ENCODE data around the gene PPP2R2D. TPM values are rescaled to one million over a fixed set of nuclear protein-coding genes. Genes with fewer than 3 reads are reported as not detected.

Gene PPP2R2D
- total RNA-seq, 1 experiment from 2014 or later, result 33.2 TPM

GRCh38 chr10:131868436-131868835 is 32.4 kb upstream of the PPP2R2D start (continued):
- TF ChIP-seq RELA (CRISPR knock-in tag; IDR thresholded peaks at IDR 0.05; ENCODE audit: borderline replicate concordance), result no peak

- Mint-ChIP-seq H3K9me3 (peaks cover 12% of the 10 kb centered on the region), H3K27ac (no peak overlapping the region), H3K4me3 (no peak overlapping the region), H3K27me3 (ENCODE audit: low read depth) (no peaks in the 10 kb centered on the region), H3K36me3 (peaks cover 4% of the 10 kb centered on the region), H3K4me1 (no peaks in the 10 kb centered on the region)
- ChIA-PET CTCF (interaction anchor here (1.6 kb wide), 1 partner anchor 8 kb away, joined by 4 read pairs; no protein-coding TSS in a partner anchor), POLR2A (no interaction called here)
- no peak for ATAC-seq
- TF ChIP-seq ZNF396 (CRISPR knock-in tag; IDR thresholded peaks at IDR 0.05; ENCODE audit: borderline replicate concordance), result no peak
- no peak for TF ChIP-seq ZNF281 (CRISPR knock-in tag; IDR thresholded peaks at IDR 0.05)
- TF ChIP-seq MYBL2 (CRISPR knock-in tag; IDR thresholded peaks at IDR 0.05), result no peak
- no peak for DNase-seq (ENCODE audit: low spot score)
These were observed 31.5 kb upstream of the PPP2R2D start for GRCh38 chr10:131869344-131869743.

- no peaks in the 10 kb centered on the region for H3K27me3 Mint-ChIP-seq (ENCODE audit: low read depth)
- no peak for ATAC-seq
- no peak overlapping the region for H3K27ac Mint-ChIP-seq
- DNase-seq (ENCODE audit: low spot score), result no peak
- peaks cover 12% of the 10 kb centered on the region for H3K9me3 Mint-ChIP-seq
- no peak for TF ChIP-seq ZNF317 (CRISPR knock-in tag; IDR thresholded peaks at IDR 0.05; ENCODE audit: borderline replicate concordance, low read depth)
- TF ChIP-seq HMGXB4 (CRISPR knock-in tag; IDR thresholded peaks at IDR 0.05), result no peak
- no peak for TF ChIP-seq CDX4 (CRISPR knock-in tag; IDR thresholded peaks at IDR 0.05; ENCODE audit: borderline replicate concordance)
- TF ChIP-seq GTF2I (CRISPR knock-in tag; conservative IDR thresholded peaks at IDR 0.05), result no peak
- TF ChIP-seq ERG (CRISPR knock-in tag; IDR thresholded peaks at IDR 0.05), result no peak
- no peak for TF ChIP-seq EMX1 (CRISPR knock-in tag; IDR thresholded peaks at IDR 0.05)
- TF ChIP-seq ZNF512 (CRISPR knock-in tag; IDR thresholded peaks at IDR 0.05; ENCODE audit: borderline replicate concordance), result no peak
- TF ChIP-seq CREB1 (CRISPR knock-in tag; IDR thresholded peaks at IDR 0.05), result no peak
- no peak for TF ChIP-seq ZMAT4 (CRISPR knock-in tag; IDR thresholded peaks at IDR 0.05)
- no peak for TF ChIP-seq NR1H2 (CRISPR knock-in tag; IDR thresholded peaks at IDR 0.05)
- TF ChIP-seq ZNF138 (CRISPR knock-in tag; conservative IDR thresholded peaks at IDR 0.05), result no peak
- no peak for TF ChIP-seq ZNF416 (CRISPR knock-in tag; IDR thresholded peaks at IDR 0.05)
- TF ChIP-seq KAT7 (CRISPR knock-in tag; IDR thresholded peaks at IDR 0.05; ENCODE audit: borderline replicate concordance), result no peak
- TF ChIP-seq RELA (CRISPR knock-in tag; IDR thresholded peaks at IDR 0.05; ENCODE audit: borderline replicate concordance), result no peak
- no peak for TF ChIP-seq TCF7 (CRISPR knock-in tag; IDR thresholded peaks at IDR 0.05; ENCODE audit: low read depth)
- TF ChIP-seq ZNF671 (CRISPR knock-in tag; IDR thresholded peaks at IDR 0.05), result no peak
- TF ChIP-seq ESRRA (CRISPR knock-in tag; IDR thresholded peaks at IDR 0.05; ENCODE audit: borderline replicate concordance), result no peak
- TF ChIP-seq FOXP4 (CRISPR knock-in tag; IDR thresholded peaks at IDR 0.05), result no peak
- H3K36me3 Mint-ChIP-seq, result peaks cover 4% of the 10 kb centered on the region
- H3K4me3 Mint-ChIP-seq, result no peak overlapping the region
- POLR2A ChIA-PET, result no interaction called here
- CTCF ChIA-PET, result interaction anchor here (1.6 kb wide), 1 partner anchor 9 kb away, joined by 4 read pairs; no protein-coding TSS in a partner anchor
- H3K4me1 Mint-ChIP-seq, result peaks cover 3% of the 10 kb centered on the region
These were observed 30.4 kb upstream of the PPP2R2D start for GRCh38 chr10:131870411-131870810.

Measured in WTC11 (cell line).